Uterus (tissue), 2 donors: ENCODE results near the gene FBXO15.

ENCODE experiments used
- POLR2A ChIP-seq, 2 donors: fragments of 450-650 bp; IDR thresholded peaks; one replicate each; pipeline ENCODE4 v1.6.1; 2016; ENCODE audit warnings: antibody characterized with exemption in 2 of 2, mild to moderate bottlenecking in 1 of 2, moderate library complexity in 1 of 2
- TF ChIP-seq, protein P1 (sequence below), 4 experiments: fragments of 200-600 bp in 2 of 4; fragments of 450-650 bp in 2 of 4; sonication (generic) in 2 of 4; IDR thresholded peaks; one replicate each; pipeline ENCODE4 v1.5.1; 2016 to 2019; ENCODE audit warnings: antibody characterized with exemption in 4 of 4, mild to moderate bottlenecking in 2 of 4, moderate library complexity in 1 of 4

DNA sequence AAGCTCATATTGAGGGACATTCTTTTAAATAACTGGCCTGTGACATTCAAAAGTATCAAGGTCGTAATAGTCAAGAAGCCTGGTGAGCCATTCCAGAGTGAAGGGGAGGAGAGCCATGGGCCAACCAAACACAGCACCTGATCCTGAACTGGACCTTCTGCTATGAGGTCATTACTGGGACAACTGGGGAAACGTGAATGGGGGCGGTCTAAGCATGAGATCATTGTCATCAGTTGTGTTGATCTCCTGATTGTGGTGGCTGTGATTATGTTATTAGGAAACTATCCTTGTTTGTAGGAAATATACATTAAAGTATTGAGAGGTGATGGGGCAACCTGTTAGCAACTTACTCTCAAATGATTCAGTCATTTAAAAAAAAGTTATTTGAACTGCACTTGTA, 79.3 kb downstream of the FBXO15 start:
- TF ChIP-seq POLR2A (IDR thresholded peaks at IDR 0.05), result no peak
- TF ChIP-seq, protein P1, sequence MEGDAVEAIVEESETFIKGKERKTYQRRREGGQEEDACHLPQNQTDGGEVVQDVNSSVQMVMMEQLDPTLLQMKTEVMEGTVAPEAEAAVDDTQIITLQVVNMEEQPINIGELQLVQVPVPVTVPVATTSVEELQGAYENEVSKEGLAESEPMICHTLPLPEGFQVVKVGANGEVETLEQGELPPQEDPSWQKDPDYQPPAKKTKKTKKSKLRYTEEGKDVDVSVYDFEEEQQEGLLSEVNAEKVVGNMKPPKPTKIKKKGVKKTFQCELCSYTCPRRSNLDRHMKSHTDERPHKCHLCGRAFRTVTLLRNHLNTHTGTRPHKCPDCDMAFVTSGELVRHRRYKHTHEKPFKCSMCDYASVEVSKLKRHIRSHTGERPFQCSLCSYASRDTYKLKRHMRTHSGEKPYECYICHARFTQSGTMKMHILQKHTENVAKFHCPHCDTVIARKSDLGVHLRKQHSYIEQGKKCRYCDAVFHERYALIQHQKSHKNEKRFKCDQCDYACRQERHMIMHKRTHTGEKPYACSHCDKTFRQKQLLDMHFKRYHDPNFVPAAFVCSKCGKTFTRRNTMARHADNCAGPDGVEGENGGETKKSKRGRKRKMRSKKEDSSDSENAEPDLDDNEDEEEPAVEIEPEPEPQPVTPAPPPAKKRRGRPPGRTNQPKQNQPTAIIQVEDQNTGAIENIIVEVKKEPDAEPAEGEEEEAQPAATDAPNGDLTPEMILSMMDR (IDR thresholded peaks at IDR 0.05), result no peak
